ENCODE results near the gene CERKL.

CERKL gene

GRCh38 chr2:181628590-181629585 lies 28.0 kb downstream of the CERKL start:
- no peaks in the 10 kb centered on the region for H3K4me1 ChIP-seq (ENCODE audit: insufficient read depth, poor library complexity, severe bottlenecking)
- no peaks in the 10 kb centered on the region for H3K27me3 ChIP-seq (ENCODE audit: insufficient read depth, poor library complexity, severe bottlenecking)
- H3K36me3 ChIP-seq (ENCODE audit: low read depth), result no peaks in the 10 kb centered on the region
- TF ChIP-seq CTCF (IDR thresholded peaks at IDR 0.05; ENCODE audit: poor library complexity, severe bottlenecking), result no peak
- H3K9me3 ChIP-seq (ENCODE audit: severe bottlenecking), result no peaks in the 10 kb centered on the region
- DNase-seq (ENCODE audit: low spot score), result no peak
- no peak overlapping the region for H3K27ac ChIP-seq (ENCODE audit: poor library complexity, severe bottlenecking)
- ATAC-seq (ENCODE audit: low read depth), result no peak
- H3K4me3 ChIP-seq (ENCODE audit: severe bottlenecking), result no peak overlapping the region

DNA sequence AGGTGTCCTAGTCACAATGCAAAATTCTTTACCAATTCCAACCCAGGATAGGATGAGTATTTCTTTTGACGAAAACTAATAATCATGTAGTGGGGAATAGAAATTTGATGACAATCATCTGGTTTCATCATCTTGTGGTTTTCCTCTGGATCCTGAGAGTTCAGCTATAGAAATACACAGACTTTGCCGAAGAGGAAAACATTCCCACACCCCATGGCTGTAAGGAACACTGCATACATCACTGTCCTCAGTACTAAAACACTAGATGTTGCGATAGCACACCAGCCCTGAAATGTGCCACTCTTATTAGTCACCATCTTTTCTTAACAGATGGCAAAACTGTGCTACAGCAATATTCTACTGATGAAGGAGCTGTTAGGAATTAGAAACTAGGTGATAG lies 29.4 kb downstream of the CERKL start:
- Histone ChIP-seq H3K36me3 (ENCODE audit: low read depth) (no peaks in the 10 kb centered on the region), H3K9me3 (ENCODE audit: severe bottlenecking) (no peaks in the 10 kb centered on the region), H3K27ac (ENCODE audit: poor library complexity, severe bottlenecking) (no peak overlapping the region), H3K27me3 (ENCODE audit: insufficient read depth, poor library complexity, severe bottlenecking) (no peaks in the 10 kb centered on the region), H3K4me3 (ENCODE audit: severe bottlenecking) (no peak overlapping the region), H3K4me1 (ENCODE audit: insufficient read depth, poor library complexity, severe bottlenecking) (no peaks in the 10 kb centered on the region)
- ATAC-seq (ENCODE audit: low read depth), result no peak; the same call in 2 of the 3 replicates
- TF ChIP-seq CTCF (IDR thresholded peaks at IDR 0.05; ENCODE audit: poor library complexity, severe bottlenecking), result no peak
- no peak for DNase-seq (ENCODE audit: low spot score)

DNA sequence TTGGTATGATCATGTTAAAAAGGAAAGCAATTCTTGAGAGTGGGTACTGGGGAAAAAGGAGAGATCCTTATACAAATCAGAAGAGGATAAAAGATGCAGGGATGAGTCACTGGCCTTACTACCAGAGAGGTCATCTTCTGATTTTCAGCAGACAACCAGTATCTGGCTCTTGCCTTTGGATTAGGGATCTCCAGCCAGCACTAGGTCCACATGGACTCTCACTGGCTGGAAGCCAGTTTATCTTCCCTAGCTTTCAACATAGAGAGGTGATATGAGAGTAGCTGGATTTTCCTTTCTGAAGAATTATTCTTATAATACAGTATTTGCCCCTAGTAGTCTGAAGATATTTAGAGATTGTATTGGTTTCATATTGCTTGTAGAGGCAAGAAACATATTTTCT lies 30.2 kb downstream of the CERKL start:
- Histone ChIP-seq H3K27me3 (ENCODE audit: insufficient read depth, poor library complexity, severe bottlenecking) (no peaks in the 10 kb centered on the region), H3K36me3 (ENCODE audit: low read depth) (no peaks in the 10 kb centered on the region), H3K4me1 (ENCODE audit: insufficient read depth, poor library complexity, severe bottlenecking) (no peaks in the 10 kb centered on the region), H3K9me3 (ENCODE audit: severe bottlenecking) (no peaks in the 10 kb centered on the region), H3K4me3 (ENCODE audit: severe bottlenecking) (no peak overlapping the region), H3K27ac (ENCODE audit: poor library complexity, severe bottlenecking) (no peak overlapping the region)
- ATAC-seq (ENCODE audit: low read depth) (no peak), DNase-seq (ENCODE audit: low spot score) (no peak)
- TF ChIP-seq CTCF (IDR thresholded peaks at IDR 0.05; ENCODE audit: poor library complexity, severe bottlenecking), result no peak

DNA sequence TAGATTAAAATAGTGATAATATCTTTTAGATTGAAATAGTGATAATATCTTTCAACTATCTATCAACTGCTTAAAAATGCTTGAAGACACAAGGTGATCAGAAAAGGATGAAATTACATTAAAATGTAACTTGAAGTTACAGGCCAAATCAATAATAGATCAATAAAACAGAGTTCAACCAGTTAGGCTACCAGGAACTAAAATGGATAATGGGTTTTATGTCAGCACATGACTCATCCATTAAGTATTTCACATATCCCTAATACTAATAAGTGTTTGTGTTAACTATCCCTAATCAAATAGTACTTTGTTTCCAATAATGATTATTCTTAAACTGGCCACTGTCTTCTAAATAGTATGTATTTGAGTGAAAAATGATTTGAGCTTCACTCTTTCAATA lies 33.7 kb downstream of the CERKL start:
- ATAC-seq (ENCODE audit: low read depth) (no peak), DNase-seq (ENCODE audit: low spot score) (no peak)

More for the DNA sequence above, 33.7 kb downstream of the CERKL start:
- H3K27me3 ChIP-seq (ENCODE audit: insufficient read depth, poor library complexity, severe bottlenecking), result no peaks in the 10 kb centered on the region
- no peak for TF ChIP-seq CTCF (IDR thresholded peaks at IDR 0.05; ENCODE audit: poor library complexity, severe bottlenecking)
- no peaks in the 10 kb centered on the region for H3K4me1 ChIP-seq (ENCODE audit: insufficient read depth, poor library complexity, severe bottlenecking)
- no peak overlapping the region for H3K27ac ChIP-seq (ENCODE audit: poor library complexity, severe bottlenecking)
- H3K36me3 ChIP-seq (ENCODE audit: low read depth), result no peaks in the 10 kb centered on the region
- H3K9me3 ChIP-seq (ENCODE audit: severe bottlenecking), result no peaks in the 10 kb centered on the region
- H3K4me3 ChIP-seq (ENCODE audit: severe bottlenecking), result no peak overlapping the region
